Psoas muscle (tissue), 8 donors: Measurements from ENCODE around the gene PRMT7. TPM values are rescaled to one million over a fixed set of nuclear protein-coding genes. Genes with fewer than 3 reads are reported as not detected.

Experiments used
- ATAC-seq, 4 donors: fragments of 200-7000 bp; cut with Tn5 transposase; one replicate each; pipeline ENCODE4 v1.9.1; 2020; ENCODE audit warnings: moderate library complexity in 3 of 4, mild to moderate bottlenecking in 2 of 4
- DNase-seq, 2 donors: peaks; one replicate each; pipeline ENCODE4 v3.0.0-alpha.2; 2020
- H3K27ac ChIP-seq: fragments of 200-600 bp; one replicate; pipeline ENCODE4 v1.8.0; 2022
- H3K27me3 ChIP-seq, 3 donors: fragments of 200-600 bp in 1 of 3; one replicate each; pipeline versions ENCODE4 v1.6.1 to v1.8.0; 2013 to 2022; ENCODE audit warnings: low read length in 2 of 3, mild to moderate bottlenecking in 2 of 3, moderate library complexity in 1 of 3; ENCODE audit not compliant: insufficient read depth in 3 of 3
- H3K36me3 ChIP-seq, 2 donors: fragments of 200-600 bp in 1 of 2; one replicate each; pipeline versions ENCODE4 v1.6.1 to v1.8.0; 2013 to 2022; ENCODE audit warnings: low read depth in 1 of 2, mild to moderate bottlenecking in 1 of 2, moderate library complexity in 1 of 2; ENCODE audit not compliant: insufficient read depth in 1 of 2
- H3K4me1 ChIP-seq: fragments of 200-600 bp; one replicate; pipeline ENCODE4 v1.8.0; 2022
- H3K4me3 ChIP-seq: fragments of 200-600 bp; one replicate; pipeline ENCODE4 v1.8.0; 2022; ENCODE audit warnings: mild to moderate bottlenecking
- H3K9me3 ChIP-seq: fragments of 200-600 bp; one replicate; pipeline ENCODE4 v1.8.0; 2022
- WGBS, 3 donors: extraction: QIAGEN DNeasy Blood & Tissue Kit; methylation state at CpG; one replicate each; pipeline versions ENCODE4 v1.1.6 to v1.1.7; 2013; 5-methylcytosine and 5-hydroxymethylcytosine counted together
- intact Hi-C, 2 donors: fragments of 100-400 bp; cut with DNase I; formaldehyde crosslinking; loops; one replicate each; pipeline versions ENCODE4 v1.11.0 to v1.14.2; 2022
- polyA plus RNA-seq, 3 donors: library from polyadenylated mRNA; stranded (reverse); fragments of 200-250 nt; gene quantifications; one replicate each; pipeline ENCODE4 v1.2.3, GENCODE V29; 2013
- total RNA-seq, 4 donors: library from RNA; stranded (reverse); fragmentation: NEBNext Ultra II Directional in 2 of 4; extraction: Animal tissue kit (Norgen Biotek cat#: 25700) in 2 of 4; gene quantifications; one replicate each; pipeline versions ENCODE4 v1.2.1 to v1.2.4, GENCODE V29; 2021 to 2023
- TF ChIP-seq, protein P1 (sequence below): fragments of 200-600 bp; IDR thresholded peaks from one replicate; pipeline ENCODE4 v1.8.0; 2022; ENCODE audit warnings: antibody characterized with exemption
- donor health status: healthy with polysubstance abuse.
- donor health status: DM: no; HTN: no; CAD: no; lungs with moderate emphysema.
- donor health status: Bipolar disorder and iron deficiency.
- donor health status: healthy.
- donor health status: DM: yes; HTN: yes; CAD: no.
- donor health status: DM: no; HTN: no; CAD: no.
- donor health status: DM: no; HTN: no; CAD: no.
- donor health status: DM: yes; HTN: yes; CAD: no.

The PRMT7 gene
- total and polyA plus RNA-seq, 7 donors, result 18.9 to 45.1 (median 26.0) TPM

- peaks cover 37% of the 10 kb centered on the region for H3K4me1 ChIP-seq
- H3K9me3 ChIP-seq, result no peaks in the 10 kb centered on the region
- ATAC-seq (no peak), DNase-seq (no peak)
- intact Hi-C loops, result no loop called here
- no peak overlapping the region for H3K4me3 ChIP-seq
- TF ChIP-seq, protein P1, sequence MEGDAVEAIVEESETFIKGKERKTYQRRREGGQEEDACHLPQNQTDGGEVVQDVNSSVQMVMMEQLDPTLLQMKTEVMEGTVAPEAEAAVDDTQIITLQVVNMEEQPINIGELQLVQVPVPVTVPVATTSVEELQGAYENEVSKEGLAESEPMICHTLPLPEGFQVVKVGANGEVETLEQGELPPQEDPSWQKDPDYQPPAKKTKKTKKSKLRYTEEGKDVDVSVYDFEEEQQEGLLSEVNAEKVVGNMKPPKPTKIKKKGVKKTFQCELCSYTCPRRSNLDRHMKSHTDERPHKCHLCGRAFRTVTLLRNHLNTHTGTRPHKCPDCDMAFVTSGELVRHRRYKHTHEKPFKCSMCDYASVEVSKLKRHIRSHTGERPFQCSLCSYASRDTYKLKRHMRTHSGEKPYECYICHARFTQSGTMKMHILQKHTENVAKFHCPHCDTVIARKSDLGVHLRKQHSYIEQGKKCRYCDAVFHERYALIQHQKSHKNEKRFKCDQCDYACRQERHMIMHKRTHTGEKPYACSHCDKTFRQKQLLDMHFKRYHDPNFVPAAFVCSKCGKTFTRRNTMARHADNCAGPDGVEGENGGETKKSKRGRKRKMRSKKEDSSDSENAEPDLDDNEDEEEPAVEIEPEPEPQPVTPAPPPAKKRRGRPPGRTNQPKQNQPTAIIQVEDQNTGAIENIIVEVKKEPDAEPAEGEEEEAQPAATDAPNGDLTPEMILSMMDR, result no peak
- peaks cover 11 to 99% of the 10 kb centered on the region in 2 donors for H3K36me3 ChIP-seq
- no peaks in the 10 kb centered on the region for H3K27me3 ChIP-seq
- no peak overlapping the region for H3K27ac ChIP-seq
- WGBS, 3 donors, result 92 to 98% (median 93%) methylated on average over 5 of the region's 5 CpGs
Observed at GRCh38 chr16:68292425-68292824, 18.4 kb upstream of the PRMT7 start.

- Histone ChIP-seq H3K27ac (peak overlapping the region; percentile 25), H3K27me3 (no peaks in the 10 kb centered on the region), H3K4me1 (peaks cover 29% of the 10 kb centered on the region), H3K4me3 (no peak overlapping the region), H3K9me3 (no peaks in the 10 kb centered on the region), H3K36me3 (peaks cover 9 to 99% of the 10 kb centered on the region in 2 donors)
- ATAC-seq, result no peak
- TF ChIP-seq, protein P1, result no peak
- no peak for DNase-seq
- WGBS, 3 donors, result 64 to 71% (median 68%) methylated on average over 12 of the region's 12 CpGs
- intact Hi-C loops, result loop anchor here in 1 of 2 donors (5.0 kb wide), 1 partner anchor 34 kb away; the partner anchor contains the start of gene SLC7A6
Observed at GRCh38 chr16:68296291-68296690, 14.5 kb upstream of the PRMT7 start.

DNA sequence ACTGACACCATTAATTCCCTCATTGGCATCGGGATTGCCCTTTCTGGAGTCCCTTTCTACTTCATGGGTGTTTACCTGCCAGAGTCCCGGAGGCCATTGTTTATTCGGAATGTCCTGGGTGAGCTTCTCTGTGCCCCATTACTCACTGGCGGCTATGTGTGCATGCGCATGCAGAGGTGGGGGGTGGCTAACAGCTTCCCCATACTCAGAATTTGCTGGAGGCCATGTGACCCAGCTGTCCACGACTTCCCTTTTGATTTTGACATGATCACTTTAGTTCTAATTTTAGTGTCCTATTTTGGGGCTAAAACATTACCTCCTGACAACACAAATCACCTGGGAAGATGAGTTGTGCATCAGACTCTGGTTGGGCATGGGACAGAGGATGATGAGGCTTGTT, 14.1 kb upstream of the PRMT7 start:
- ATAC-seq (no peak), DNase-seq (no peak)
- H3K27ac ChIP-seq, result peak overlapping the region; percentile 25
- H3K36me3 ChIP-seq, result peaks cover 9 to 100% of the 10 kb centered on the region in 2 donors
- 76 to 81% (median 79%) methylated on average over 6 of the region's 6 CpGs for WGBS, 3 donors
- H3K9me3 ChIP-seq, result no peaks in the 10 kb centered on the region
- TF ChIP-seq, protein P1, result no peak
- peaks cover 29% of the 10 kb centered on the region for H3K4me1 ChIP-seq
- intact Hi-C loops, result loop anchor here in 1 of 2 donors (5.0 kb wide), 1 partner anchor 34 kb away; the partner anchor contains the start of gene SLC7A6
- H3K27me3 ChIP-seq, result no peaks in the 10 kb centered on the region
- H3K4me3 ChIP-seq, result no peak overlapping the region

DNA sequence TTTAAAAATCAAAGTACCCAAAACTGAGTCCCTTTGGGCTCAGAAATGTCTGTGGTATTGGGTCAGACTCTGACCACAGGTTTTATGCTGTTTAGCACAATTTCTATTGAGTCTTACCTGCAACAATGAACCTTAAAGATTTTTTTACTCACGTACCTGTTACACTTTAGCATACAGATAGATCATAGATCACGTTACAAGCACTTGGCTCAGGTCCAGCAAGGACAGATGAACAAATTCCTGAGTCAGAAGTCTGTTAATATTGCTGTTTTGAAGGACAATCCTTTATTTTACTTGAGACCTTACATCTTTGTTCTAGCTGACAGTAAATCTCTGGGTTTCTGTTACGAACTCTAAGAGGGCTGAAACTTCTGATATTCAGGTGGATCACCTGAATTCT, 12.9 kb upstream of the PRMT7 start:
- Histone ChIP-seq H3K4me3 (no peak overlapping the region), H3K9me3 (no peaks in the 10 kb centered on the region), H3K4me1 (peaks cover 29% of the 10 kb centered on the region), H3K36me3 (peaks cover 9 to 100% of the 10 kb centered on the region in 2 donors), H3K27ac (peak overlapping the region; percentile 64), H3K27me3 (no peaks in the 10 kb centered on the region)
- intact Hi-C loops, result loop anchor here in 1 of 2 donors (5.0 kb wide), 1 partner anchor 36 kb away; the partner anchor contains the start of gene SLC7A6
- TF ChIP-seq, protein P1, result no peak
- DNase-seq (no peak), ATAC-seq (no peak)
- 44 to 60% (median 46%) methylated on average over 3 of the region's 3 CpGs for WGBS, 3 donors

- ATAC-seq (peak in 3 of 4 donors; percentile 5 to 20 (median 15)), DNase-seq (no peak)
- intact Hi-C loops, result loop anchor here in 1 of 2 donors (5.0 kb wide), 1 partner anchor 36 kb away; the partner anchor contains the start of gene SLC7A6
- Histone ChIP-seq H3K9me3 (no peaks in the 10 kb centered on the region), H3K36me3 (peaks cover 9 to 100% of the 10 kb centered on the region in 2 donors), H3K27me3 (no peaks in the 10 kb centered on the region), H3K4me3 (no peak overlapping the region), H3K27ac (peak overlapping the region; percentile 64), H3K4me1 (peaks cover 29% of the 10 kb centered on the region)
- TF ChIP-seq, protein P1, result no peak
- WGBS, 3 donors, result 65 to 90% (median 79%) methylated on average over 3 of the region's 3 CpGs
Observed at GRCh38 chr16:68298312-68298711, 12.5 kb upstream of the PRMT7 start.
